GM12878 (cell line): ENCODE results near the gene HHIP. TPM values are rescaled to one million over a fixed set of nuclear protein-coding genes. Genes with fewer than 3 reads are reported as not detected.

ENCODE experiments used
- ATAC-seq: fragments of 200-7000 bp; cut with Tn5 transposase; 3 replicates; pipeline ENCODE4 v1.9.1; 2020; ENCODE audit warnings: mild to moderate bottlenecking, moderate library complexity
- BruUV-seq: library from RNA; stranded (reverse); fragments of 400-500 nt; replicated peaks from 2 replicates; lab custom pipeline; 2021; lab: Mats Ljungman, UMichigan
- CTCF ChIA-PET: fragments of 300-600 bp; sonication (Branson Sonifier 250); formaldehyde crosslinking; extraction: SDS; loops from one replicate; lab custom pipeline; 2021; ENCODE audit warnings: inconsistent platforms; lab: Yijun Ruan, JAX
- POLR2A ChIA-PET: fragments of 350-600 bp; formaldehyde crosslinking; extraction: SDS; loops from one replicate; lab custom pipeline; 2021; ENCODE audit warnings: inconsistent platforms; lab: Charles Lee
- RAD21 ChIA-PET: fragments of 300-600 bp; sonication (Branson Sonifier 250); formaldehyde crosslinking; loops from one replicate; lab custom pipeline; 2023; ENCODE audit warnings: antibody characterized with exemption; ENCODE audit not compliant: unreplicated experiment; lab: Charles Lee
- SMC1A ChIA-PET: fragments of 300-600 bp; sonication (Branson Sonifier 250); formaldehyde crosslinking; loops from one replicate; lab custom pipeline; 2023; ENCODE audit not compliant: unreplicated experiment, uncharacterized antibody; lab: Charles Lee
- DNase-seq: peaks from one replicate; pipeline ENCODE4 v3.0.0-alpha.2; 2011; ENCODE audit warnings: low read depth, low spot score
- FAIRE-seq: peaks from 3 replicates; lab custom pipeline; 2011; peaks lifted over from hg19 to GRCh38; lab: Jason Lieb, UNC
- H2AFZ ChIP-seq: 2 replicates; pipeline ENCODE4 v1.6.0; 2011; ENCODE audit warnings: low read depth, low read length, control low read depth; ENCODE audit not compliant: control insufficient read depth
- H3K27ac ChIP-seq: 2 replicates; pipeline ENCODE4 v1.5.1; 2011; ENCODE audit warnings: control low read depth; ENCODE audit not compliant: control insufficient read depth, insufficient read depth
- H3K27me3 ChIP-seq, 2 experiments: replicated peaks in 1 of 2; 2 replicates each; pipeline versions ENCODE4 v1.6.0 to v1.6.1; 2011; ENCODE audit warnings: low read length in 1 of 2; ENCODE audit not compliant: control insufficient read depth in 2 of 2, insufficient read depth in 2 of 2
- H3K36me3 ChIP-seq, 2 experiments: 2 replicates each; pipeline ENCODE4 v1.5.1; 2011; ENCODE audit warnings: low read length in 1 of 2; ENCODE audit not compliant: control insufficient read depth in 2 of 2, insufficient read depth in 2 of 2
- H3K4me1 ChIP-seq: 2 replicates; pipeline ENCODE4 v1.6.1; 2011; ENCODE audit warnings: mild to moderate bottlenecking, low read length, moderate library complexity, mixed read lengths; ENCODE audit not compliant: control insufficient read depth, insufficient read depth
- H3K4me2 ChIP-seq: 2 replicates; pipeline ENCODE4 v1.6.0; 2011; ENCODE audit warnings: control low read depth; ENCODE audit not compliant: control insufficient read depth, insufficient read depth
- H3K4me3 ChIP-seq: fragments of 200-600 bp; sonication (generic); 2 replicates; pipeline ENCODE4 v1.5.1; 2016
- H3K79me2 ChIP-seq: 2 replicates; pipeline ENCODE4 v1.6.0; 2011; ENCODE audit warnings: low read length; ENCODE audit not compliant: control insufficient read depth, insufficient read depth
- H3K9ac ChIP-seq: 2 replicates; pipeline ENCODE4 v1.8.0; 2011; ENCODE audit warnings: low read length, control low read depth, mixed read lengths; ENCODE audit not compliant: control insufficient read depth, insufficient read depth
- H3K9me3 ChIP-seq: replicated peaks from 3 replicates; pipeline ENCODE4 v1.5.1; 2011; ENCODE audit warnings: mild to moderate bottlenecking, low read length; ENCODE audit not compliant: control insufficient read depth, insufficient read depth
- H4K20me1 ChIP-seq: 2 replicates; pipeline ENCODE4 v1.6.0; 2011; ENCODE audit not compliant: control insufficient read depth, insufficient read depth
- BCL3 ChIP-seq: IDR thresholded peaks from 2 replicates; pipeline ENCODE4 v1.6.1; 2011; ENCODE audit warnings: borderline replicate concordance, low read depth, mild to moderate bottlenecking, moderate library complexity, low read length; ENCODE audit not compliant: insufficient read depth, poor library complexity, severe bottlenecking
- MTA3 ChIP-seq: IDR thresholded peaks from 2 replicates; pipeline ENCODE4 v1.6.1; 2012; ENCODE audit warnings: low read length, inconsistent platforms, borderline replicate concordance
- NR2F1 ChIP-seq: fragments of 450-650 bp; conservative IDR thresholded peaks from 2 replicates; pipeline ENCODE4 v1.6.1; 2017; ENCODE audit warnings: mild to moderate bottlenecking
- POLR2A ChIP-seq: IDR thresholded peaks from 2 replicates; pipeline ENCODE4 v1.6.1; 2011; ENCODE audit warnings: low read depth, mild to moderate bottlenecking, low read length
- SMAD1 ChIP-seq: fragments of 450-650 bp; IDR thresholded peaks from 2 replicates; pipeline ENCODE4 v1.6.1; 2018; ENCODE audit warnings: mild to moderate bottlenecking, low read depth; ENCODE audit not compliant: partially characterized antibody
- ZBED1 ChIP-seq: IDR thresholded peaks from 2 replicates; pipeline ENCODE4 v1.6.1; 2016; ENCODE audit warnings: borderline replicate concordance
- WGBS: methylation state at CpG from one replicate; pipeline ENCODE4 v1.1.6; 2016; ENCODE audit warnings: low lambda C conversion rate; ENCODE audit not compliant: insufficient replicate concordance, insufficient coverage; ENCODE audit errors: missing lambda C conversion rate; 5-methylcytosine and 5-hydroxymethylcytosine counted together
- in situ Hi-C: fragments of 300-500 bp; cut with MboI; formaldehyde crosslinking; loops from 9 replicates; pipeline ENCODE4 v1.14.3; 2018; ENCODE audit warnings: mixed read lengths
- intact Hi-C: fragments of 100-400 bp; cut with micrococcal nuclease; formaldehyde crosslinking; loops from one replicate; pipeline ENCODE4 v1.14.2; 2022; ENCODE audit not compliant: unreplicated experiment
- polyA plus RNA-seq, 11 experiments: library from polyadenylated mRNA; depleted of rRNA in 4 of 11; unstranded in 6 of 11; stranded (reverse) in 5 of 11; fragments of >200 nt; fragmentation: Nextera tagmentation in 4 of 11; fragmentation: Illumina TruSeq in 1 of 11; extraction: Ambion mirVana in 4 of 11; extraction: Trizol in 1 of 11; gene quantifications; 1 replicate in 1 of 11; 2 replicates in 10 of 11; pipeline versions ENCODE4 v1.2.1 to v1.2.3, GENCODE V29; 2011 to 2016; ENCODE audit warnings: inconsistent platforms in 2 of 11, missing spikeins in 2 of 11, low read depth in 1 of 11
- total RNA-seq, 4 experiments: library from RNA; depleted of rRNA in 3 of 4; stranded (reverse); fragments of >200 nt in 3 of 4; fragmentation: Illumina TruSeq in 1 of 4; extraction: Trizol in 1 of 4; gene quantifications; 2 replicates each; pipeline versions ENCODE4 v1.2.1 to v1.2.3, GENCODE V29; 2013 to 2021
- TF ChIP-seq, protein P1 (sequence below): IDR thresholded peaks from 2 replicates; pipeline ENCODE4 v1.6.1; 2012; ENCODE audit warnings: low read depth, low read length, improper control_type of control experiment
- TF ChIP-seq, protein P2 (sequence below), 3 experiments: IDR thresholded peaks in 2 of 3; conservative IDR thresholded peaks in 1 of 3; 2 replicates each; pipeline ENCODE4 v1.5.1; 2011; ENCODE audit warnings: low read depth in 3 of 3, low read length in 3 of 3, mild to moderate bottlenecking in 3 of 3, control low read depth in 2 of 3, moderate library complexity in 2 of 3, inconsistent platforms in 1 of 3, mixed read lengths in 1 of 3; ENCODE audit not compliant: control insufficient read depth in 2 of 3, insufficient read depth in 1 of 3; ENCODE audit errors: extremely low read depth in 1 of 3
- TF ChIP-seq, protein P3 (sequence below): IDR thresholded peaks from 2 replicates; pipeline ENCODE4 v1.6.1; 2011; ENCODE audit warnings: low read depth, mild to moderate bottlenecking, low read length, moderate library complexity, borderline replicate concordance; ENCODE audit errors: extremely low read depth
- TF ChIP-seq, protein P4 (sequence below): fragments of 150-350 bp; IDR thresholded peaks from 2 replicates; pipeline ENCODE4 v1.6.1; 2014; ENCODE audit warnings: mild to moderate bottlenecking, low read depth, low read length

HHIP gene
- total and polyA plus RNA-seq, 10 of the 15 experiments (the other 5 are each of a cell fraction or from before 2014, with no cell fraction given): 0.06 to 0.56 (median 0.24) TPM; not detected in 1

GRCh38 chr4:144647095-144647561 is 1.2 kb downstream of the HHIP start:
- SMC1A ChIA-PET: no interaction called here
- Histone ChIP-seq H3K36me3 (no peaks in the 10 kb centered on the region), H3K79me2 (no peaks in the 10 kb centered on the region), H3K27me3 (peaks cover 3 to 17% of the 10 kb centered on the region in 2 experiments; a peak in 3 of 4 replicates), H3K4me1 (no peaks in the 10 kb centered on the region), H2AFZ (no peak overlapping the region), H3K9ac (no peak overlapping the region), H3K4me2 (no peak overlapping the region), H3K4me3 (no peak overlapping the region), H3K27ac (no peak overlapping the region), H4K20me1 (no peaks in the 10 kb centered on the region), H3K9me3 (no peaks in the 10 kb centered on the region)
- WGBS: 3% methylated on average over 20 of the region's 20 CpGs
- no TSS peak for BruUV-seq
- in situ Hi-C loops: no loop called here
- CTCF ChIA-PET: no interaction called here
- peak; percentile 12; the same call in 2 of the 3 replicates for ATAC-seq
- POLR2A ChIA-PET: no interaction called here
- intact Hi-C loops: loop anchor here (5.0 kb wide), 2 partner anchors 140 to 415 kb away; no protein-coding TSS in a partner anchor
- peak; percentile 38 for FAIRE-seq
- TF ChIP-seq POLR2A: 0 out of 2 replicates have a peak, but pooled peaks have one; percentile 10
- no peak for TF ChIP-seq ZBED1
- DNase-seq: no peak
- RAD21 ChIA-PET: no interaction called here

- H3K9ac ChIP-seq: no peak overlapping the region
- no peak for FAIRE-seq
- WGBS: 3% methylated on average over 4 of the region's 4 CpGs
- no peaks in the 10 kb centered on the region for H3K4me1 ChIP-seq
- H3K4me2 ChIP-seq: no peak overlapping the region
- BruUV-seq: no TSS peak
- H3K27ac ChIP-seq: no peak overlapping the region
- POLR2A ChIA-PET: no interaction called here
- no peaks in the 10 kb centered on the region for H4K20me1 ChIP-seq
- ATAC-seq: no peak
- RAD21 ChIA-PET: no interaction called here
- no peaks in the 10 kb centered on the region for H3K9me3 ChIP-seq
- no peak for DNase-seq
- SMC1A ChIA-PET: no interaction called here
- H3K36me3 ChIP-seq: no peaks in the 10 kb centered on the region
- in situ Hi-C loops (no loop called here), intact Hi-C loops (loop anchor here (5.0 kb wide), 2 partner anchors 140 to 415 kb away; no protein-coding TSS in a partner anchor)
- no peak overlapping the region for H2AFZ ChIP-seq
- no peaks in the 10 kb centered on the region for H3K79me2 ChIP-seq
- CTCF ChIA-PET: interaction anchor here (1.2 kb wide), 1 partner anchor 14 kb away, joined by 3 read pairs; no protein-coding TSS in a partner anchor
- no peak overlapping the region for H3K4me3 ChIP-seq
- peaks cover 3 to 19% of the 10 kb centered on the region in 2 experiments; a peak in 3 of 4 replicates for H3K27me3 ChIP-seq
- no peak for TF ChIP-seq SMAD1
- no peak for TF ChIP-seq NR2F1
- TF ChIP-seq BCL3: no peak
- TF ChIP-seq MTA3: no peak
- TF ChIP-seq, protein P1, sequence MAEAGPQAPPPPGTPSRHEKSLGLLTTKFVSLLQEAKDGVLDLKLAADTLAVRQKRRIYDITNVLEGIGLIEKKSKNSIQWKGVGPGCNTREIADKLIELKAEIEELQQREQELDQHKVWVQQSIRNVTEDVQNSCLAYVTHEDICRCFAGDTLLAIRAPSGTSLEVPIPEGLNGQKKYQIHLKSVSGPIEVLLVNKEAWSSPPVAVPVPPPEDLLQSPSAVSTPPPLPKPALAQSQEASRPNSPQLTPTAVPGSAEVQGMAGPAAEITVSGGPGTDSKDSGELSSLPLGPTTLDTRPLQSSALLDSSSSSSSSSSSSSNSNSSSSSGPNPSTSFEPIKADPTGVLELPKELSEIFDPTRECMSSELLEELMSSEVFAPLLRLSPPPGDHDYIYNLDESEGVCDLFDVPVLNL: no peak
- TF ChIP-seq, protein P2, sequence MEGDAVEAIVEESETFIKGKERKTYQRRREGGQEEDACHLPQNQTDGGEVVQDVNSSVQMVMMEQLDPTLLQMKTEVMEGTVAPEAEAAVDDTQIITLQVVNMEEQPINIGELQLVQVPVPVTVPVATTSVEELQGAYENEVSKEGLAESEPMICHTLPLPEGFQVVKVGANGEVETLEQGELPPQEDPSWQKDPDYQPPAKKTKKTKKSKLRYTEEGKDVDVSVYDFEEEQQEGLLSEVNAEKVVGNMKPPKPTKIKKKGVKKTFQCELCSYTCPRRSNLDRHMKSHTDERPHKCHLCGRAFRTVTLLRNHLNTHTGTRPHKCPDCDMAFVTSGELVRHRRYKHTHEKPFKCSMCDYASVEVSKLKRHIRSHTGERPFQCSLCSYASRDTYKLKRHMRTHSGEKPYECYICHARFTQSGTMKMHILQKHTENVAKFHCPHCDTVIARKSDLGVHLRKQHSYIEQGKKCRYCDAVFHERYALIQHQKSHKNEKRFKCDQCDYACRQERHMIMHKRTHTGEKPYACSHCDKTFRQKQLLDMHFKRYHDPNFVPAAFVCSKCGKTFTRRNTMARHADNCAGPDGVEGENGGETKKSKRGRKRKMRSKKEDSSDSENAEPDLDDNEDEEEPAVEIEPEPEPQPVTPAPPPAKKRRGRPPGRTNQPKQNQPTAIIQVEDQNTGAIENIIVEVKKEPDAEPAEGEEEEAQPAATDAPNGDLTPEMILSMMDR (IDR thresholded peaks at IDR 0.05 in 2 of 3, conservative IDR thresholded peaks at IDR 0.05 in 1 of 3; ENCODE audit: control insufficient read depth in 2 of 3, extremely low read depth in 1 of 3, insufficient read depth in 1 of 3, low read depth in 3 of 3, low read length in 3 of 3): no peak
- TF ChIP-seq, protein P3, sequence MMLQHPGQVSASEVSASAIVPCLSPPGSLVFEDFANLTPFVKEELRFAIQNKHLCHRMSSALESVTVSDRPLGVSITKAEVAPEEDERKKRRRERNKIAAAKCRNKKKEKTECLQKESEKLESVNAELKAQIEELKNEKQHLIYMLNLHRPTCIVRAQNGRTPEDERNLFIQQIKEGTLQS: no peak
- TF ChIP-seq, protein P4, sequence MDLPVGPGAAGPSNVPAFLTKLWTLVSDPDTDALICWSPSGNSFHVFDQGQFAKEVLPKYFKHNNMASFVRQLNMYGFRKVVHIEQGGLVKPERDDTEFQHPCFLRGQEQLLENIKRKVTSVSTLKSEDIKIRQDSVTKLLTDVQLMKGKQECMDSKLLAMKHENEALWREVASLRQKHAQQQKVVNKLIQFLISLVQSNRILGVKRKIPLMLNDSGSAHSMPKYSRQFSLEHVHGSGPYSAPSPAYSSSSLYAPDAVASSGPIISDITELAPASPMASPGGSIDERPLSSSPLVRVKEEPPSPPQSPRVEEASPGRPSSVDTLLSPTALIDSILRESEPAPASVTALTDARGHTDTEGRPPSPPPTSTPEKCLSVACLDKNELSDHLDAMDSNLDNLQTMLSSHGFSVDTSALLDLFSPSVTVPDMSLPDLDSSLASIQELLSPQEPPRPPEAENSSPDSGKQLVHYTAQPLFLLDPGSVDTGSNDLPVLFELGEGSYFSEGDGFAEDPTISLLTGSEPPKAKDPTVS: no peak
Observed at GRCh38 chr4:144647590-144647989, 1.6 kb downstream of the HHIP start.
